ENCODE data around the gene COA1.

GRCh38 chr7:43726466-43726865 lies 2.9 kb downstream of the COA1 start:
- TF ChIP-seq CTCF (IDR thresholded peaks at IDR 0.05), result no peak
- TF ChIP-seq POLR2A (IDR thresholded peaks at IDR 0.05), result no peak
